HFF-Myc (cell line): ENCODE data around the gene NDUFS8.

Experiments
- DNase-seq: peaks from one replicate; pipeline ENCODE4 v3.0.0-alpha.2; 2011; ENCODE audit warnings: low read depth; ENCODE audit errors: extremely low read depth
- H3K4me3 ChIP-seq: replicated peaks from 2 replicates; pipeline ENCODE4 v1.5.1; 2011; ENCODE audit warnings: low read depth, mild to moderate bottlenecking, control low read depth, low read length
- TF ChIP-seq, protein P1 (sequence below): IDR thresholded peaks from 2 replicates; pipeline ENCODE4 v1.5.1; 2012; ENCODE audit warnings: mild to moderate bottlenecking, low read depth, low read length, control low read depth; ENCODE audit errors: missing control alignments

NDUFS8 gene

DNA sequence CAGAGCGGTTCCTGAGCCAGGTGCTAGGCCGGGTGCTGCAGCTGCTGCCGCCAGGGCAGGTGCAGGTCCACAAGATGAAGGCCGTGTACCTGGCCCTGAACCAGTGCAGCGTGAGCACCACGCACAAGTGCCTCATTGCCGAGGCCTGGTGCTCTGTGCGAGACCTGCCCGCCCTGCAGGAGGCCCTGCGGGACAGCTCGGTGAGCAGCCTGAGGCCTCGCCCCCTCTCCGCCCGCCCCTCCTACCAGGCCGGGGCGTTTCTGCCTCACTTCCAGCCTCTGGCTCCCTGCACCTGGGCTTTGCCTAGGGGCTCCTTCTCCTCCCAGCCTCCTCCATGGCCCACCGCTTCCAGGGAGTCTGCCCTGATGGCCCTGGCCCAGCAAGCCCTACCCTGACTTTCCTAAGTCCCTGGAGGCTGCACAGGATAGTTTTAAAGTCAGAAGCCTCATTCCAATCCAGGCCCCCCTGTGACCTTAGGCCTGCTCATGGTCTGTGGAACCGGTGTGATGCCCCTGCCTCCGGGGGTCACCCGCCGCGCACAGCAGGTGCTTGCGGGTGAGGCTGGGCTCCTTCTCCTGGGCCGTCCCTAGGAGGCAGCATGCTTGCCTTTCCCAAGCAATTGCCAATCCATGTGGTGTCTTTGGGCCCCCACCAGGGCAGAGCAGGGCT is 13.8 kb downstream of the NDUFS8 start:
- DNase-seq: no peak
- H3K4me3 ChIP-seq: no peak overlapping the region
- TF ChIP-seq, protein P1, sequence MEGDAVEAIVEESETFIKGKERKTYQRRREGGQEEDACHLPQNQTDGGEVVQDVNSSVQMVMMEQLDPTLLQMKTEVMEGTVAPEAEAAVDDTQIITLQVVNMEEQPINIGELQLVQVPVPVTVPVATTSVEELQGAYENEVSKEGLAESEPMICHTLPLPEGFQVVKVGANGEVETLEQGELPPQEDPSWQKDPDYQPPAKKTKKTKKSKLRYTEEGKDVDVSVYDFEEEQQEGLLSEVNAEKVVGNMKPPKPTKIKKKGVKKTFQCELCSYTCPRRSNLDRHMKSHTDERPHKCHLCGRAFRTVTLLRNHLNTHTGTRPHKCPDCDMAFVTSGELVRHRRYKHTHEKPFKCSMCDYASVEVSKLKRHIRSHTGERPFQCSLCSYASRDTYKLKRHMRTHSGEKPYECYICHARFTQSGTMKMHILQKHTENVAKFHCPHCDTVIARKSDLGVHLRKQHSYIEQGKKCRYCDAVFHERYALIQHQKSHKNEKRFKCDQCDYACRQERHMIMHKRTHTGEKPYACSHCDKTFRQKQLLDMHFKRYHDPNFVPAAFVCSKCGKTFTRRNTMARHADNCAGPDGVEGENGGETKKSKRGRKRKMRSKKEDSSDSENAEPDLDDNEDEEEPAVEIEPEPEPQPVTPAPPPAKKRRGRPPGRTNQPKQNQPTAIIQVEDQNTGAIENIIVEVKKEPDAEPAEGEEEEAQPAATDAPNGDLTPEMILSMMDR: no peak

DNA sequence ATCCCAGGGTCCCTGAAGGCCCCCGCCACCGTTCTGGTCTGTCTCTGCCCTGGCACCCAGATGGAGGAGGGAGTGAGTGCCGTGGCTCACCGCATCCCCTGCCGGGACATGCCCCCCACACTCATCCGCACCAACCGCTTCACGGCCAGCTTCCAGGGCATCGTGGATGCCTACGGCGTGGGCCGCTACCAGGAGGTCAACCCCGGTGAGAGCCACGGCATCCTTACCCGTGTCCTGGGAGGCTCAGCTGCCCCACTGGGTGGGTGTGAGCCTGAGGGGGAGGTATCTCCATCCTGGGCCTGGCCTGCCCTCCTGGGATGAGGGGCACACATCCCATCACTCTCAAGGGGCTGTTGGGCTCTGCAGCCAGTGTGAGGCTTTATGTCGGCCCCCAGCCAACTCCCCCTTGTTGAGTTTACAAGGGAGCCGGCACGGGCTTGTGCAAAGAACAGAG is 14.4 kb downstream of the NDUFS8 start:
- no peak overlapping the region for H3K4me3 ChIP-seq
- DNase-seq: no peak
- TF ChIP-seq, protein P1: no peak

DNA sequence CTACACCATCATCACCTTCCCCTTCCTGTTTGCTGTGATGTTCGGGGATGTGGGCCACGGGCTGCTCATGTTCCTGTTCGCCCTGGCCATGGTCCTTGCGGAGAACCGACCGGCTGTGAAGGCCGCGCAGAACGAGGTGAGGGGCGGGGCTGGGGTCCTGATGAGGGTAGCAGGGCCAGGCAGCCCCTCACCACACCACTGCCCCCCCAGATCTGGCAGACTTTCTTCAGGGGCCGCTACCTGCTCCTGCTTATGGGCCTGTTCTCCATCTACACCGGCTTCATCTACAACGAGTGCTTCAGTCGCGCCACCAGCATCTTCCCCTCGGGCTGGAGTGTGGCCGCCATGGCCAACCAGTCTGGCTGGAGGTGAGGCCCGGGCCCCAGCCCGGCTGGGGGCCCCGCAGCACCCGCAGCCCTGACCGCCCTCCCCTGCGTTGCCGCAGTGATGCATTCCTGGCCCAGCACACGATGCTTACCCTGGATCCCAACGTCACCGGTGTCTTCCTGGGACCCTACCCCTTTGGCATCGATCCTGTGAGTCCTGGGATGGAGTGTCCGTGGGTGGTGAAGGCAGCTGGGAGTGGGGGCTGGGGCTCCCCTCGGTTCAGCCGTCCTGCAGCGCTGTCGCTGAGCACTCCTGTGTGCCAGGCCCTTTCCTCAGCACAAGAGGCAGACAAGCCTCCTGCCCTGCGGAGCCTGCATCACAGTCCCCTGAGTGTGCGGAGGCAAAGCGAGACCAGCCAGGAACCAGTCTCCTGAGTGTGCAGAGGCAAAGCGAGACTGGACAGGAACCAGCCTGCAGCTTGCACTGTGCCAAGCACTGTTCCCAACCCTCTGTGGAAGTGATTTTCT is 17.2 kb downstream of the NDUFS8 start:
- TF ChIP-seq, protein P1: no peak

DNA sequence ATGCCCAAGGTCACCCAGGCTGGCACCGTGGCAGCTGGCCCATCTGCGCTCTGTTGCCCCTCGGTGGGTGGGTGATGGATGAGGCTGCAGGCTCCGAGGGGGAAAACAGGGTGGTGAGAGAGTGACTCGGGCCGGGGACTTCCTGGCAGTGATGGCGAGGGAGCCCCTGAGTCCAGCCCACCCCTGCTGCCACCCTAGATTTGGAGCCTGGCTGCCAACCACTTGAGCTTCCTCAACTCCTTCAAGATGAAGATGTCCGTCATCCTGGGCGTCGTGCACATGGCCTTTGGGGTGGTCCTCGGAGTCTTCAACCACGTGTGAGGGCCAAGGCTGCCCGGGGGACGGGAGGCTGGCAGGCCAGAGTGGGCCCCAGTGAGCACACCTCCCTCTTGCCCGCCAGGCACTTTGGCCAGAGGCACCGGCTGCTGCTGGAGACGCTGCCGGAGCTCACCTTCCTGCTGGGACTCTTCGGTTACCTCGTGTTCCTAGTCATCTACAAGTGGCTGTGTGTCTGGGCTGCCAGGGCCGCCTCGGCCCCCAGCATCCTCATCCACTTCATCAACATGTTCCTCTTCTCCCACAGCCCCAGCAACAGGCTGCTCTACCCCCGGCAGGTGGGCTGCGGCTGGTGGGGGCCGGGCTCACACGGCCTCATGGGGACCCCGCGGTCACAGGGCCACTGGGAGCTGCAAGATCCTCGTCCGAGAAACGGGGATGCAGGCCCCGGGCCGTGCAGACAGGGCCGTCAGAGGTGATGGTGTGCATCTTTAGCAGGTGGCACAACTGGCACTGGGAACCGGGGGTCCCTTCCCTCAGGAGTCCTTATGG is 18.4 kb downstream of the NDUFS8 start:
- no peak overlapping the region for H3K4me3 ChIP-seq
- TF ChIP-seq, protein P1: no peak
- DNase-seq: no peak

More for the DNA sequence above, 17.2 kb downstream of the NDUFS8 start:
- DNase-seq: no peak
- no peak overlapping the region for H3K4me3 ChIP-seq

DNA sequence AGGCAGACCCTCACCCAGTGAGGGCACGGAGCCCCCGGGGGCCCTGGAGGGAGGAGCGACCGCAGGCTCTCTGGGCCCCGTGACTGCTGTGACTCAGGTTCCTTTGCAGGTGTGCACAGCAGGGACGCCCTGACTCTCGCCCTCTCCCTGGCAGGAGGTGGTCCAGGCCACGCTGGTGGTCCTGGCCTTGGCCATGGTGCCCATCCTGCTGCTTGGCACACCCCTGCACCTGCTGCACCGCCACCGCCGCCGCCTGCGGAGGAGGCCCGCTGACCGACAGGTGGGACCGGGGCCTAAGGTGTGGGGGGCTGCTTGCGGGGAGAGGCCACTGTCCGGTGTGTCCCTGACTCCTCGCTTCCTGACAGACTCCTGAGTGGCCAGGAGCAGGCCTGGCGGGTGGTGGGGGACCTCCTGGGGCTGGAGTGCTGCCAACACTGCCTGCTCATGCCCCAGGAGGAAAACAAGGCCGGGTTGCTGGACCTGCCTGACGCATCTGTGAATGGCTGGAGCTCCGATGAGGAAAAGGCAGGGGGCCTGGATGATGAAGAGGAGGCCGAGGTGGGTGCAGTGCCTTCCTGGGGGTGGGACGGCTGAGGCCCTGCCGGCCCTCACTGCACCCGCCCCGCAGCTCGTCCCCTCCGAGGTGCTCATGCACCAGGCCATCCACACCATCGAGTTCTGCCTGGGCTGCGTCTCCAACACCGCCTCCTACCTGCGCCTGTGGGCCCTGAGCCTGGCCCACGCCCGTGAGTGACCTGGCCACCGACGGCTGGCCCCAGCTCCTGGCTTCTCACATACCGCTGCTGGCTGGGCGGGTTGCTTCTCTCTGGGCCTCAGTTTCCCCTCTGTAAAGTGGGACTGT is 19.3 kb downstream of the NDUFS8 start:
- TF ChIP-seq, protein P1: no peak
- no peak overlapping the region for H3K4me3 ChIP-seq
- DNase-seq: no peak

DNA sequence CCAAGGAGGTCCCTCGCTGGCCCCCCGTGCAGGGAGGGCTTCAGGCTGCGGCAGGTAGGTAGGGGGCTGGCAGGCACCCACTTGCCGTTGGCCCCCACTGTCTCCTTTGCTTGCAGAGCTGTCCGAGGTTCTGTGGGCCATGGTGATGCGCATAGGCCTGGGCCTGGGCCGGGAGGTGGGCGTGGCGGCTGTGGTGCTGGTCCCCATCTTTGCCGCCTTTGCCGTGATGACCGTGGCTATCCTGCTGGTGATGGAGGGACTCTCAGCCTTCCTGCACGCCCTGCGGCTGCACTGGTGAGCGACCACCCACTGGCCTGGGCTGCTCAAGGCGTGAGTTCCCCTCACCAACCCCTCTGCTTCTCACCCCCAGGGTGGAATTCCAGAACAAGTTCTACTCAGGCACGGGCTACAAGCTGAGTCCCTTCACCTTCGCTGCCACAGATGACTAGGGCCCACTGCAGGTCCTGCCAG is 19.9 kb downstream of the NDUFS8 start:
- DNase-seq: no peak
- TF ChIP-seq, protein P1: no peak
- H3K4me3 ChIP-seq: no peak overlapping the region
